SIG-M5 (cell line): Measurements from ENCODE around the gene OR4M2.
"Not testable (repeated sequence)": the region's sequence is repeated elsewhere in the genome, so short reads cannot be mapped to it uniquely, and the experiment has no call there.

Source experiments
- DNase-seq: peaks from one replicate; lab custom pipeline; 2025; lab: John Stamatoyannopoulos, UW

Gene OR4M2

GRCh38 chr15:22080227-22080626, at the start of gene OR4M2:
OR4M2 (plus strand) TSS chr15:22080527; CDS start chr15:22080625, 98 bp downstream.
- DNase-seq = not testable (repeated sequence)

- DNase-seq = not testable (repeated sequence)
Measured at GRCh38 chr15:22069267-22069666, 11.1 kb upstream of the OR4M2 start.

GRCh38 chr15:22081386-22081785, 1.1 kb downstream of the OR4M2 start:
- DNase-seq = not testable (repeated sequence)

GRCh38 chr15:22098616-22099253, 18.4 kb downstream of the OR4M2 start:
- not testable (repeated sequence) for DNase-seq

GRCh38 chr15:22099289-22099891, 19.1 kb downstream of the OR4M2 start:
- not testable (repeated sequence) for DNase-seq

- DNase-seq = not testable (repeated sequence)
Measured at GRCh38 chr15:22122033-22122432, 41.7 kb downstream of the OR4M2 start.
